Smooth muscle cell of the coronary artery (primary cell): ENCODE measurements around the gene ITPRIPL1. TPM values are rescaled to one million over a fixed set of nuclear protein-coding genes. Genes with fewer than 3 reads are reported as not detected.

Experiments
- total RNA-seq: library from RNA; depleted of rRNA; stranded (reverse); fragments of >200 nt; gene quantifications from 2 replicates; pipeline ENCODE4 v1.2.3, GENCODE V29; 2014; ENCODE audit warnings: low replicate concordance

Gene ITPRIPL1, protein sequence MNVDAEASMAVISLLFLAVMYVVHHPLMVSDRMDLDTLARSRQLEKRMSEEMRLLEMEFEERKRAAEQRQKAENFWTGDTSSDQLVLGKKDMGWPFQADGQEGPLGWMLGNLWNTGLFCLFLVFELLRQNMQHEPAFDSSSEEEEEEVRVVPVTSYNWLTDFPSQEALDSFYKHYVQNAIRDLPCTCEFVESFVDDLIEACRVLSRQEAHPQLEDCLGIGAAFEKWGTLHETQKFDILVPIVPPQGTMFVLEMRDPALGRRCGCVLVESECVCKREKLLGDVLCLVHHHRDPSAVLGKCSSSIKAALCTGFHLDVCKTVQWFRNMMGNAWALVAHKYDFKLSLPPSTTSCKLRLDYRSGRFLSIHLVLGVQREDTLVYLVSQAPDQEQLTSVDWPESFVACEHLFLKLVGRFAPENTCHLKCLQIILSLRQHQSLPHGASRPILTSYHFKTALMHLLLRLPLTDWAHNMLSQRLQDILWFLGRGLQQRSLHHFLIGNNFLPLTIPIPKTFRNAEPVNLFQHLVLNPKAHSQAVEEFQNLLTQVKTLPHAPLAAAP
- total RNA-seq, result 0.75 and 1.2 TPM in 2 replicates

DNA sequence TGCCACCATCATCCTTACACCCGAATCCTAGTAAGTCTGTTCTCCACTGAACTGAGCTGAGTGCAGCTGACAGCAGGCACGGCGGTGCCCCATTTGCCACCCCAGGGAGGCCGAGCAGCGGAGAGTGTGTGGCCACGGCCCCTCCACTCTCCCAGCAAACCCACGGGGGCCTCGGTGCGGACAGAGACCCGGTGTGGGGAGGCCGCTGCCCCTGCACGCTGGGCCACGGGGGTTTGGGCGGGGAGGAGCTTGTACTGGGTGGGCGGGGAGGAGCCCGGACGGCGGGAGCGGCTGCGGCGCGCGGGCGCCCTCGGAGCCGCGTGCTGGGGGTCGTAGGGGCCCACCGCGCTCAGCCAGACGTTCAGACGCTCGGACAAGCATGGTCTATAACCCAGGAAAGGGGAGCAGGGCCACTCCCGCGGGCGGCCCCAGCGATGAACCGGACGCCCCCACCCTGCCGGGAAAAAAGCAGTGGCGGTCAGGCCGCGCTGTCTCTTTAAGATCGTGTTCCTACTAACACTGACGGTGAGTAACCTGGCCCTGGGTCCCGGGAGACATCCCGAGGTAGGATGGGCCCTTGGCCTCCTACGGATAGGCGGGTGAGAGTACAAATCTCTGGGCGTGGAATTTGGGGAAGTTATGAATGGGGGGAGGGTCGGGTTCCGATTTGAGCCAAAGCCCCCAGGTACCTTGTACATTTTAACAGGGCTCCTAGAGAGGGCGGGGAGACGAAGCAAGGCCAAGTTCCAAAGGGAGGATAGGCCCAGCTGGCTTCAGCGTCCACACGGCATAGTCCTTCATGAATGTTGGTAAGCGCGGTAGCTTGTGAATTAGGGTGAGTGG lies at the start of gene ITPRIPL1:
ITPRIPL1 (plus strand) TSS at position 277 of the 843 bp plus-strand sequence; CDS start at position 800, 523 bp downstream.

DNA sequence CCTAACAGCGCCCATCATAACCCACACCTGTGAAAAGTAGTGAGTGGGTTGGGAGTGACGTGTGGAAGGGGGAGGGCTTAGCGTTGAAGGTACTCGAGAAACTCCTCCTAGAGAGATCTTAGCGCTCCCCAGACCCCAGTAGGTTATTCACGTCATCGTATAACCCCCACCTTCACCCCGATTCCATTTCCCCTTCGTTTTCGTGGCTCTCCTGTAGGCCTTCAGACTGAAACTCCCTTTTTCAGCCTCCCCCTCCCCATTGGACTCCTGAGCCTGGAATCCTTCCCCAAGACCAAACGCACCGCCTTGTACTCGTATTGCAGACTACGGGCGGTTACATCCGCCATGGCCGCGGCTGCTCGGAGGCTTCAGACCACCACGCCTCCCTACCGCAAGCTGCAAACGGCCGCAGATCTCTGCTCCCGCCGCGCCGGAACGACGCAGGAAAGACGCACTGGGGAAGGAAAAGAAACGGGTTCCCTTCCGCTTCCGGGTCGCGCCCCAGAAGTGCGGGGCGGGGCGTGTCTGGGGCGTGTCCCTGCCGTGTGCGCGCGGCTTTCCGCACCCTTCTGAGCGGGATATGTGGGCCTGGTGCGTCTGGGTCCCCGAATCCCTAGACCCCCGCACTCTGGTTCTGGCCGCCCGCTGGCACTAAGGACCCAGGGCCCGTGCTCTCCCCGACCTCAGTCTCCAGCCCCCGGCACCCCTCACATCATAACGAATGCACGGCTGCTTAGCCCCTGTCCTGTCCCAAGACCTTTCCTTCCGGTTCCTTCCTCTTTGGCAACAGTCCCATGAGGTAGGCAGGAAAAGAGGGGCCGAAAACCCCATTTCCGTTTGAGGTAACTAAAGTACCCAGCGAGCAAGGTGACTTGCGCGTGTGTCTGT lies 19.8 kb upstream of the ITPRIPL1 start, which contains the start of gene SNRNP200:
SNRNP200 (minus strand) TSS at position 456 of the 888 bp plus-strand sequence; CDS start at position 347, 109 bp downstream.

Other genes starting within 250 kb of the ITPRIPL1 start
- gene ADRA2B, start 208.7 kb upstream of the ITPRIPL1 start, total RNA-seq, result 3.5 TPM in 1 of 2 replicates, not detected in the other
- not detected in 2 replicates for gene ASTL, start 186.8 kb upstream of the ITPRIPL1 start, total RNA-seq
- 0.12 and 0.38 TPM in 2 replicates for gene DUSP2, start 179.9 kb upstream of the ITPRIPL1 start, total RNA-seq
- gene STARD7, start 116.5 kb upstream of the ITPRIPL1 start, total RNA-seq, result 82.5 and 111 TPM in 2 replicates
- 12.4 and 13.9 TPM in 2 replicates for gene TMEM127, start 59.3 kb upstream of the ITPRIPL1 start, total RNA-seq
- gene CIAO1, start 59.1 kb upstream of the ITPRIPL1 start, total RNA-seq, result 49.0 and 70.7 TPM in 2 replicates
- 41.7 and 59.6 TPM in 2 replicates for gene SNRNP200, start 19.8 kb upstream of the ITPRIPL1 start, total RNA-seq
- 1.1 and 5.7 TPM in 2 replicates for gene NCAPH, start 10.4 kb downstream of the ITPRIPL1 start, total RNA-seq
- gene NEURL3, start 180.0 kb downstream of the ITPRIPL1 start, total RNA-seq, result 0.08 TPM in 1 of 2 replicates, not detected in the other
- 8.3 and 8.7 TPM in 2 replicates for gene ARID5A, start 211.4 kb downstream of the ITPRIPL1 start, total RNA-seq